ENCODE results near the gene MTA1.

MTA1 gene

DNA sequence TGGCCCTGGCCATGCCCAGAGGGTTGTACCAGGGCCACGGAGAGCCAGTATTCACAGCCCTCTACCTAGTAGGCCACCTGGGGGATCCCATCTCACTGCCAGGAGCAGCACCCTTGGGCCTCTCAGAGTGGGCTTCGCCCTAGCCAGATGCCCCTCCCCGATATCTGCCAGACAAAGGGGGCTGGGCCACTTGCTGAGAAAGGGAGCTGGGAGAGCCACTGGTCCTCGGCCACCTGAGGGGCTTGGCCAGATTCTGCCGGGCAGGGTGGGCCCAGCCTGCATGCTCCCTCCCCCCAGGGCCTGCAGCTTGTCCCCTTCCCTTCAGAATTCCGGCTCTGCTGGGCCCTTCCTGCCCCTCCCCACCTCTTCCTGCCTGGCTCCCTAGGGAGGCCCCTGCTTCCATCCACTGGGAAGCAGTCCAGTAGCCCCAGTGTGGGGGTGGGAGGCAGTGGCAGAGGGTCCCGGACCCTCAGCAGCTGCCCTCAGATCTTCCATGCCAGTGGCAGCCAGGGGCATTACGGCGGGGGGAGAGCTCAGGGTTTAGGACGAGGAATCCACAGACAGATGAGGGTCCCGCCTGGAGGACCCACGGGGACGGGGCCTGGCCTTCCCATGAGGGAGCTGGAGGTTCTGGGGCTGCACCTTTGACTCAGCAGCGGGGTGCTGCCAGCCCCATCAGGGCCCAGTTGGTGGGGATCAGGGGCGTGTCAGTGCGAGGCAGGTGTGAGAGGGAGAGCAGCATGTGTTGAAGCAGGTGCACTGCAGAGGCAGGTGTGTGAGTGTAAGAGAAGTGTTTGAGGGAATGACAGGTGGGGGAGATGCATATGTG lies 57.4 kb downstream of the MTA1 start:
- DNase-seq (ENCODE audit: low read depth) = no peak

DNA sequence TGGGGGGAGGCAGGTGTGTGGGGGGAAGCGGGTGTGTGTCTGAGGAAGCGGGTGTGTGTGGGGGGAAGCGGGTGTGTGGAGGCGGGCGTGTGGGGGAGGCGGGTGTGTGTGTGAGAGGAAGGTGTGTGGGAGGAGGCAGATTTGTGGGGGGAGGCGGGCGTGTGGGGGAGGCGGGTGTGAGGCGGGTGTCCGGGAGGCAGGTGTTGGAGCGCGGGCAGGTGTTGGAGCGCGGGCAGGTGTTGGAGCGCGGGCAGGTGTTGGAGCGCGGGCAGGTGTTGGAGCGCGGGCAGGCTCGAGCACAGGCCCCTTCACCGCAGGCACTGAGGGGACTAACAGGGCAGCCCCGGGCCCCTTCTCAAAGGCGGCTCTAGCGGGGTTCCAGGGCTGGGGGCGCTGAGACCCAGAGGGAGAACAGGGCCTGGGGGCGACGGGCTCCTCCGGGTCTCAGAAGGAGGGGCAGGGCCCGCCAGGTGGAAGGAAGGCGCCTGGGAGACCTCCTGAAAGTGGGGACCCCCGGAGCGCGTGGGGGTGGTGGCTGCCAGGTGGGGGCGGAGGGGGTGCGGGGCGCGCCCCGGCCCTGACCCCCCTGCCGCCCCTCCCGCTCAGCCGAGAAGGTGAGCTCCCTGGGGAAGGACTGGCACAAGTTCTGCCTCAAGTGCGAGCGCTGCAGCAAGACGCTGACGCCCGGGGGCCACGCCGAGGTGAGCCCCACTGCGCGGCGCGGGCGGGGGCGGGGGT lies 58.2 kb downstream of the MTA1 start:
- DNase-seq (ENCODE audit: low read depth) = no peak

DNA sequence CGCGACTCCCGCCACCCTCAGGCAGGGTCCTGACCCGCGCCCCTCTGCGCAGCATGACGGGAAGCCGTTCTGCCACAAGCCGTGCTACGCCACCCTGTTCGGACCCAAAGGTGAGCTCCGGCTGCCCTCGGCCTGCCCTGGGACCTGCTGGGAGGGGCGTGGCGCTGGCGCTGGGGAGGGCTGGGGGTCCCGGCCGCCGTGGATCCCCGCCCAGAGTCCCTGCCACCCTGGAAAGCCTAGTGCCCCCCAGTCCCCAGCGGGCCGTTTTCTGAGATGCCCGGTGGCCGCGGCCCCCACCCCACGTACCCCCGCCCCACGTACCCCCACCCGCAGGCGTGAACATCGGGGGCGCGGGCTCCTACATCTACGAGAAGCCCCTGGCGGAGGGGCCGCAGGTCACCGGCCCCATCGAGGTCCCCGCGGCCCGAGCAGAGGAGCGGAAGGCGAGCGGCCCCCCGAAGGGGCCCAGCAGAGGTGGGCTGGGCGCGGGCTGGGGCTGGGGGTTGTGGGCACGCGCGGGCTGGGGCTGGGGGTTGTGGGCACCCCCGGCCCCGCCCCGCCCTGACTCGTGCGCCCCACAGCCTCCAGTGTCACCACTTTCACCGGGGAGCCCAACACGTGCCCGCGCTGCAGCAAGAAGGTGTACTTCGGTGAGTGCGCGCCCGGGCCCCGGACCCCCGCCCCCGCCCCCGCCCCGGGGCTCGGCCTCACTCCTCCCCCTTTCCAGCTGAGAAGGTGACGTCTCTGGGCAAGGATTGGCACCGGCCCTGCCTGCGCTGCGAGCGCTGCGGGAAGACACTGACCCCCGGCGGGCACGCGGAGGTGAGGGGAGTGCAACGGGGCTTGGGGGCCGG lies 59.0 kb downstream of the MTA1 start:
- DNase-seq (ENCODE audit: low read depth) = no peak

DNA sequence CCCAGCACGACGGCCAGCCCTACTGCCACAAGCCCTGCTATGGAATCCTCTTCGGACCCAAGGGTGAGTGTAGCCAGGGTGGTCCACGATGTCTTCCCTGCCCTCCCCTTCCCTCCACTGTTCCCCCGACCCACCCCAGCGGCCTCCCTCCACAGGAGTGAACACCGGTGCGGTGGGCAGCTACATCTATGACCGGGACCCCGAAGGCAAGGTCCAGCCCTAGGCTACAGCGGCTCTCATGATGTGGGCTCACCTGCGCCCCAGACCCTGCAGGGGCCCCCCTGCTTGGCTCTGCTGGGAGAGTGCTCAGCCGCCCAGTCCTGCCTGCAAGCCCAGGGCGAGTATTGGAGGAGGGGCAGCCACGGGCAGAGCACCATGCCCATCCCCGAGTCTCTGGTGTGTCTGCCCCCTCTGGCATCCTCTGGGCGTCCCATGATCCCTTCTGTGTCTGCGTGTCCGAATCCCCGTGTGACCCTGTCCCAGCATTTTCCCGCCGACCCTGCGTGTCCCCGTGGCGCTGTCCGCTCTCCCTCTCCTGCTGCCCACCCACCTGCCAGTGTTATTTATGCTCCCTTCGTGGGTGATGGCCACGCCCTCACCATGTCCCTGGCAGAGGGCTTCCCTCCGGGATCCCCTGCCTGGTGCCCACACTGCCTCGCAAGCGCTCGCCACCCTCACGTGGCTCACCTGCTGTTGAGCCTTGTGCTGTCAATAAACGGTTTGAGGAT lies 60.0 kb downstream of the MTA1 start:
- no peak for DNase-seq (ENCODE audit: low read depth)

DNA sequence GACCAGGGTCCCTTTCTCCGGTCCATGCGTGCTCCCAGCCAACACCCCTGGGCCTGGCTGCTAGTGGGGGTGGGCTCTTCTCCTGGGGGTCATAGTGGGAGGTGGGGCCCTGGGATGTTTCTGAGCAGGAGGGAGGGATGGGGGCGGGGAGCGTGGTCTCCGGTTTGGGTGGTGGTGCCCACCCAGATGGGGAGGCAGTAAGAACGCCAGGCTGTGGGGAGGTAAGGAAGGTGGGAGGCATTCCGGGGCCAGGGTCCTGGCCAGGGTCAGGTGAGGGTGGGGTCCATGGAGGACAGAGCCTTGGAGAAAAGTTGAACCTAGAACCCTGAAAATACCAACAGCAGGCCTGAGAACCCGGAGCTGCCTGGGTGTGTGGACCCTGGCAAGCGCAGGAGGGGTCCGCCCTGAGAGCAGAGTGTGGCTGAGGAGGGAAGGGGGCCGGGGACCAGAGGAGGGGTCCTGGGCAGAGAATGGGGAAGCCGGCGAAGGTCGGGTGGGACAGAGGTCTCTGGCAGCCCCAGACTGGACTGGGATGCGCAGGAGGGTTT lies 60.6 kb downstream of the MTA1 start:
- no peak for DNase-seq (ENCODE audit: low read depth)

DNA sequence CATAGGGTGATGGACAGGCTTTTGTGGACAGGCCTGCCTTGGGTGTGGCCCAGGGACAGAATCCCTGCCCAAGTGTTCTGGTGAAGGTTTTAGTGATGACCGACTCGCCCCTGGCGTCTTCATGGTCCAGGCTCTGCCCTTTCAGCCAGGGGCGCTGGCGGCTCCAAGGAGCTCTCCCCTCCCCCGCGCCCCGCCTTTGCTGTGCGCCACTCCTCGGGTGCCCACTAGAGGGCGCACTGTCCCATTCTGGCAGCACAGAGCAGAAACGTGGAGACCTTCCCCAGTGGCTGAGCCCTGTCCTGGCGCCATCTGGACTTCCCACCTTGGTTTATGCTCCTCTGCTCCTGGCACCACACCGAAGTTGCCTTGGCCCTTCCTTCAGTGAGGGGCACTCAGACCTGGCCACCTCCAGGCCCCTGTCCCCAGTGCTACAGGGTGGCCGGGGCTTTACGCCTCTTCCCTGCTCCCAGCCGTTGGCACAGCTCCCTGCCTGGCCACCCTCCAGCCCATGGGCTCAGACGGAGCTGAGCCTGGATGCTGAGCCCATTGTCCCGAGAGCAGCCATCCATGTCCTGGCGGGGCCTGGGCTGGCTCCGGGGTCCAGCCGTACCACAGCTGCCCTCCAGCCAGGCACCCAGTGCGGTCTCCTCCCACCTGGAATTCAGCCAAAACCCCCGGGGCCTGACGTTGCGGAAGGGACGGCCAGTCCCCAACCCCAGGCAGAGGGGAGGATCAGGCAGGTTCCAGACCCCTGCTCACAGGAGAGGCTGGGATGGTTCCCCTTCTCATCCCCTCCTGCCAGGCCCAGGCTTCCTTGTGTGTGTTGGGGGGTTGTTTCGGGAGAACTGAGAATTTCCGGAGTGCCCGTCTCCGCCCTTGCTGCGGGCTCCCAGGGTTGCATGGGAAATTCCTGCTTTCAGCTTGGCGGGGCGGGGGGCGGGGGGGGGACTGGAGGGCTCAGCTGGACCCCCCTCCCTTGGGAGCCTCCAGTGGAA lies 61.5 kb downstream of the MTA1 start:
- DNase-seq (ENCODE audit: low read depth) = peak; percentile 79

DNA sequence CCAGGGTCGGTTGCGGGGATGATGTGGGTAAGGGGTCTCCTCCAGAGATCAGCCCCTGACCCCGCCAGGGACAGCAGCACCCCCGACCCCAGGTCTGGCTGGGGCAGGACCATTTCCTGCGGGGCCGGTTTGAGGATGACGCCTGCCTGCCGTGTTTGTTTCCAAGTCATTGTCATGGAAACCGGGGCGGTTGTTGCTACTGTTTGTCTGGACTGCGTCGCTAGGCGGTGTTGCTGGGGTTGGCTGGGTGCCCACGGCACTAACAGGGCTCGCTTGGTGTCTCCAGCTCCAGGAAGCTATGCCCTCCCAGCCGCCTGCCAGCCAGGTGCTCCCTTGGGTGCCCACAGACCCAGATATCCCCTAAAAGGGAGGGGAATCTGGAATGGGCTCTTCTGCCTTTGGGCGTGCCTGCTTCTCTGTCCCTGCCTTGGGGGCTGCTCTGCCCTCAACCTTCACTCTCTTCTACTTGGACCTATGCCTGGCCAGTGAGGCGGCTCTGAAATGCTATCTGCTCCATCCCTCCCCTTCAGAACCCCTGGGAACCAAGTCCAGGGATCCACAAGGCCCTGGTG lies 62.3 kb downstream of the MTA1 start:
- peak; percentile 77 for DNase-seq (ENCODE audit: low read depth)

DNA sequence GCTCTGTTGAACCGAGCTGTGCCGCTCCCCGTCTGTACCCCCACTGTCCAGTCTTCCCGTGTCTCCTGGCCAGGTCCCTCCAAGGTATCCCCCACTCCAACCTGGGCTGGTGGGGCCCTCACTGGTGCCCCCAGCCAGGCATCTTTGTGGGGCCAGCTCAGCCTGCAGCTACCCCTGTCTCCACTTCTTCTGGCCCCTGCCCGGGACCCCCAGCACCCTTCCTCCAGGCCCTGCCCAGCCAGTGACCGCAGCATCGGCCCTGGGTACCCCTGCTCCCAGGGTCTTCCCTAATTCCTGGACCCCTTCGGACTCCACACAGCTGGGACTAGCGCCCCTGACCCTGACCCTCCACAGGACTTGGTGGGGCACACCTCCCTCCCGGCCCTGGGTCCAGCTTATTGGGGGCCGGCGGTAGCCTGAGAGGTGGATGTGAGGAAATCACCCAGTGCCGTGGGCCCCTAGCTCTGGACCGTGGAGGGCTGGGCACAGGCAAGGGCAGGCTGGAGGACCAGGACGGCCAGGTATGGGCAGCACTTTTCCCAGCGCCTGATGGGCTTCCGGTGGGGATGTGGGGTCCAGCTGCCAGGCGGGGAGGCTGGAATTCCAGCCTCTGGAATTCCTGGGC lies 63.0 kb downstream of the MTA1 start:
- DNase-seq (ENCODE audit: low read depth) = no peak

DNA sequence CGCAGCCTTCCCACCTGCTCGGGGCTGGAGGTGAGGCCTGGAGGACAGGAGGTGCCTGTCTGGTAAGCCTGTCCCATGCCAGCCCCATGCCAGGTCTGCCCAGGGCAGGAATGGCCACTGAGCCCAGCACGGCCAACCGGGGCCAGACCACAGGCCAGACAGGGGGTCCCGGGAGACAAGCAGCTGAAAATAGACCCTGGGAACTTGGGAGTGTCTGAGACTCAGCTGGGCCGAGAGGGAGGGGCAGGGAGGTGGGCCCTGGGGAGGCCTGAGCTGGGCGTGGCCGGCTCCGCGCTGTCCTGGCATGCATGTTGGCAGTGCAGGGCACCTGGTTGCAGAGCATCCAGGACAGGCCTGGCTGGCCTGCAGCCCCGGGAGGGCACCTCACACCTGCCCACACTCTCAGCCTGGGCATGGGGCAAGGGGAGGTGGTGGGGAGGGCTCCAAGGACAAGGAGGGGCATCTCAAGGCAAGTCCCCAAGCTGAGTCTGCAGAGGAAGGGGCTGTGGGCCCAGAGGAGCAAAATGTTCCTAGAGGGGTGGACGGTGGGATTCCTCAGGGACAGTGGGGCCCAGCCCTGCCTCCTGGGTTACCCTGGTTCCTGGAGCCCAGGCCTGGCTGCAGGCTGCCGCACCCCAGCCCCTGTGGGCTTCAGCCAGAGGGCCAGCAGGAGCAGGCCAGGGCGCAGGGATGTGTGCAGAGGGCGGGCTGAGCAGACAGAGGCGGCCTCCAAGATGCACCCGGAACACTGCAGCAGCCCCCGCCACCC lies 63.9 kb downstream of the MTA1 start:
- DNase-seq (ENCODE audit: low read depth) = no peak

DNA sequence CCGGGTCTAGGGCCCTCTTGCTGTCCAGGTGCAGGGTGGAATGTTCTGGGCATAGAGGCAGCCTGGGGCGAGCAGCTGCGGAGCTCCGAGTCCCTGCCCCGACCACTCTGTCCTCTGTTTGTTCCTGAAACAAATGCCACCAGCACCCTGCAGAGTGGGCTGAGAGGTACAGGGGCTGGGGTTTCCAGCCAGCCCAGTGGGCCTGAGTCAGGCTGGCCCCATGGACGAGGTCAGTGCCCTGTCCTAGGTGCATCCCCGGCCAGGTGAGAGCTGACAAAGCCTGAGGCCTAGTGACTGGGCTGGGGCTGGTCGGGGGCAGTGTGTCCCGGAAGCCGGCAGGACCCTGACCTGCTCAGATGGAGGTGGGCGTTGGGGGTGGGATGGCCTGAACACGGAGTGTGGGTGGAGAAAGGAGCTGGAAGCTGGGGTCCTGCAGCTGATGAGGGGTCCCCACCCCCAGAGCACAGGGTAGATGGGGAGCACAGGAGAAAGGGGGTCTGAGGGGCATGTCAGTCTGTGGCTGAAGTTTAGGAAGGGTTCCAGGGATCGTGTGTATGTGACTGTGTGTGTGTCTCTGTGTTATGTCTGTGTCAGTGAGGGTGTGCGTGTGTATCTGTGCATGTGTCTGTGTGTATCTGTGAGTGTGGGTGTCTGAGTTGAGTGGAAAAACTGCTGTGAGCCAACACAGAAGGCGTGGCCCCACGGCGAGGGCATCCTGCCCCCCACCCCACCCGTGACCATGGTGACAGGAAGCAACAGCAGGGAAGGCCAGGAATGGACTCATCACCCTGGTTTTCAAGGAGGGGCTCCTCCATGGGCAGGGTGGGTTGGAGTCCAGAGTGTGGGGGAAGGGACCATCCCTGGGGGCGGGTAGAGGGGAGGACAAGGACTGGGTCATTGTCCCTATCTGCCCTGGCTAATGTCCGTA lies 64.7 kb downstream of the MTA1 start:
- DNase-seq (ENCODE audit: low read depth) = no peak

DNA sequence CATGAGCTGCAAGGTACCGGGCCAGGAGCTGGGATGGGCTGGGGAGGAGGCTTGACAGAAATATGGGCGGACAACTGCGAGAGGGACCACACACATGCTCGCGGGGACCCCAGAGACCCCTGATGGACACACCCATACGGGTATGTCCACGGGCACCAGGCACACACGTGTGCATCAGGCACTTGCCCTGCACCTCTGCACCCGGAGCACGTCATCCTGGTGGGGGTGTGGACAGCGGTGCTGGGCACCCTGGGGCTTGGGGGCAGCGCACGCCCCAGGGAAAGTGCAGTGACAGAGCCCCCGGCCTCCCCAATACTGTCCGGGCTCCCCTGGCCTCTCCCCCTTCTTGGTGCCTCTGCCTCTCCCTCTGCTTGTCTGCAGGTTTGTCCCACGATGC lies 65.4 kb downstream of the MTA1 start:
- DNase-seq (ENCODE audit: low read depth) = no peak

DNA sequence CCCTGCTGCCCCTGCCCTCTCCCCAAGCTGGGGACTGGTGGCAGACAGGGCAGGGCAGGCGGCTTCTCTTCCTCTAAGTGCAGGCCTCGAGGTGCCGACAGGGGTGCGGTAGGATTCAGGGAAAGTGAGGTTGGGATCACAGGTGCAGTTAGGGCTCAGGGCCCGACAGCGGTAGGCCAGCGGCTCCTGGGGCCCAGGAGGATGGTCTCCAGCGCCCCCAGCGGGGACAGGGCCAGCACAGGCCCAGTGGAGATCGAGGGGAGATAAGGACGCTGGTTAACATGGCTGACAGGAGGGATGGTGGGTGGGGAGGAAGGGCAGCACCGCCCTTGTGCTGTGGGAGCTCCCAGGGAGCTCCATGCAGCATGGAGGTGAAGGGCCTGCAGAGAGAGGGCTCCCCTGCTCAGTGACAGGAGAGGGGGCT lies 66.1 kb downstream of the MTA1 start:
- no peak for DNase-seq (ENCODE audit: low read depth)

DNA sequence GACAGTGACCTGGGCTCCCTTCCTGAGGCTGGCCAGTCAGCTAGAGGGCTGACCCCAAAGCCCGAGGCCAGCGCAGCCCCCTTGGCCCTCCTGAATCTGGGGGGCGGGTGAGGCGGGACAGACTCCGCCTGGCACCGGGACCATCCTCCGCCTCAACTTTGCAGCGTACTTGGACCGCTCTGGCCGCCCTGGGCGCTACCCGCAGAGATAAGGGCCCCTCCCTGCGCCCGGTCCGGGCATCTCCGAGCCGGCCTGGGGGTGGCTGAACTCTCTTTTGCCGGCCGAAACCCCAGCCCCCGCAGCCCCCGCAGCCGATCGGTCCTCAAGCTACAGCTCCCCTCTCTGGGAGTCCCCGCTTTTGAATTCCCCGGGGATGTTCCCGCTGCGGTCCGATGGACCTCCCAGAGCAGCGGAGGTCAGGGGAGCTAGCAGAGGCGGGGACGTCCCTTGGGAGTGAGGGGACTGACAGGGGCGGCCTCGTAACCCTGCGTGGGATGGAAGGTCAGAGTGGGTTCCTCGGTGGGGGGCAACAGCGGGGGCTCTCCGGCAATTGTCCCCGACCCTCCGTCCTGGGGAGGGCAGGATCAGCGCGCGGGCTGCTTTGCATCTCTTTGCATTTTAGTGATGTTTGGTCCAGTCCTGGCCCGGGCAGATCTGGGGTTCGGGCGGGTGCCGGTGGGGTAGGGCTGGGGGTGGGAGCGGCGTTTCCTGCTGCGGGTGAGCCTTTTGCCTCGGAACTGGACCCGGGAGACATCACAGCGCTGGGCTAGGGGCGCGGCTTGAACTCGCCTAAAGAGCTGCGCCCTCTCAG lies 66.7 kb downstream of the MTA1 start, which contains the start of gene CRIP1:
TSS of gene CRIP1 (plus strand) at position 724 of the 811 bp plus-strand sequence. CDS start 374 bp downstream, outside the sequence.
- DNase-seq (ENCODE audit: low read depth) = no peak

DNA sequence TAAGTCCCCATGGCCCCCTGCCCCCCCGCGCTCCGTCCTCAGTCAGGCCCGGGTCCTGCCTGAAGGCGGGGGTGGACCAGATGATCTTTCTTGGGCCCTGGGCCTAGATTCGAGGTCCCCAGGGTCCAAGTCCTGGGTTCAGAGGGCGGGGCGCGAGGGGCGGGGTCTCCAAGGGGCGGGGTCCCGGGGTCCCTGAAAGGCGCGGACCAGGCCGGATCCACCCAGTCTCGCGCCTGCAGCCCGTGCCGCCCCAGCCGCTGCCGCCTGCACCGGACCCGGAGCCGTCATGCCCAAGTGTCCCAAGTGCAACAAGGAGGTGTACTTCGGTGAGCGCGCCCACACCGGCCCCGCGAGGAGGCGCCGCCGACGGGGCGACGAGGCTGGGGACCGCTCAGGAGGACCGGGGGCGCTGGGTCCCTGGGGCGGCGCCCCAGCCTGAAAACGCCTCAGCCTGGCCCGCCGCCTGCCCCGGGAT lies 67.4 kb downstream of the MTA1 start:
- DNase-seq (ENCODE audit: low read depth) = no peak

DNA sequence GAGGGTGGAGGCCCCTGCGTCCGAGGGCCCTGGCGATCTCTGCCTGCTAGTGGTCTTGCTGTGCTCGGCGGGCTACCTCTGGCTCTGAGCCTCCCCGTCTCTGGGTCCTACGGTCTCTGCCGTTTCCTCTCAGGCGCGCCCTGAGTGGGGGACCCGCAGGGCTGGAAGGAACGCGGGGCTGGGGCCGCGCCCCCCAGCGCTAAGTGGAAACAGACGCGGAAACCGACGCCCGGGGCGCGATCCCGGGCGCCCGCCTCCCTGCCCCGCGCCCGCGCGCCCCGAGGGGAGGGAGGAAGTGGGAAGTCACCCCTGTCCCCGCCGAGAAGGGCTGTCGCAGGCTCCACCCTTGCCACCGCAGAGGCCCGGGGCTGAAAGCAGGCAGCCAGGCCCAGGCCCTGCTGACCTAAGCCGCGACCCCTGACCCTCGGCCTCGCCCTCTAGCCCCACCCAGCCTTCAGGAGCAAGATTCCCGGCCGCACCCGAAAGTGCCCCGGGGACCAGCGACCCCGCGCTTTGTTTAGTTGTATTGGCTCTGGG lies 67.9 kb downstream of the MTA1 start:
- peak; percentile 58 for DNase-seq (ENCODE audit: low read depth)

Data from stimulated activated CD8-positive, alpha-beta memory T cell treated with anti-CD3 and anti-CD28 coated beads, Interleukin-12 subunit alpha, Interleukin-12 subunit beta, amount 100 ng/mL, for 4 hours (primary cell).